Testis (tissue), 3 donors: ENCODE measurements around the gene UBA6. TPM values are rescaled to one million over a fixed set of nuclear protein-coding genes. Genes with fewer than 3 reads are reported as not detected.

Experiments used
- DNase-seq: peaks from one replicate; pipeline ENCODE4 v3.0.0-alpha.2; 2019
- H3K27ac ChIP-seq, 2 donors: fragments of 200-600 bp; sonication (generic); one replicate each; pipeline ENCODE4 v1.5.1; 2019
- H3K27me3 ChIP-seq: fragments of 200-600 bp; sonication (generic); one replicate; pipeline ENCODE4 v1.5.1; 2019
- H3K36me3 ChIP-seq: fragments of 200-600 bp; sonication (generic); one replicate; pipeline ENCODE4 v1.5.1; 2017; ENCODE audit warnings: low read depth; ENCODE audit errors: missing control alignments
- H3K4me1 ChIP-seq: fragments of 200-600 bp; sonication (generic); one replicate; pipeline ENCODE4 v1.5.1; 2019
- H3K4me3 ChIP-seq, 2 donors: fragments of 200-600 bp; sonication (generic); one replicate each; pipeline ENCODE4 v1.5.1; 2017 to 2019
- H3K9me3 ChIP-seq: fragments of 200-600 bp; sonication (generic); one replicate; pipeline ENCODE4 v1.5.1; 2017
- CTCF ChIP-seq, 3 experiments: fragments of 450-650 bp in 2 of 3; fragments of 200-600 bp in 1 of 3; sonication (generic) in 1 of 3; IDR thresholded peaks; one replicate each; pipeline ENCODE4 v1.5.1; 2016 to 2019; ENCODE audit warnings: antibody characterized with exemption in 3 of 3, mild to moderate bottlenecking in 2 of 3, moderate library complexity in 1 of 3
- POLR2A ChIP-seq: fragments of 450-650 bp; IDR thresholded peaks from one replicate; pipeline ENCODE4 v1.6.1; 2017; ENCODE audit warnings: antibody characterized with exemption, mild to moderate bottlenecking, moderate library complexity
- WGBS, 2 donors: methylation state at CpG; one replicate each; pipeline ENCODE4 v1.1.5; 2018; 5-methylcytosine and 5-hydroxymethylcytosine counted together
- intact Hi-C: fragments of 100-400 bp; cut with DNase I; formaldehyde crosslinking; loops from one replicate; pipeline ENCODE4 v1.15.1; 2023; ENCODE audit warnings: low total_unique reads
- polyA plus RNA-seq: library from polyadenylated mRNA; stranded (reverse); fragments of 350-450 nt; fragmentation: Illumina TruSeq; extraction: RNeasy Lipid Tissue Mini Kit (QIAGEN cat#74804); gene quantifications from one replicate; pipeline ENCODE4 v1.2.3, GENCODE V29; 2014; ENCODE audit warnings: low read depth, low replicate concordance; ENCODE audit not compliant: insufficient read depth
- total RNA-seq, 2 donors: library from RNA; depleted of rRNA; stranded (reverse); fragments of >200 nt; gene quantifications; one replicate each; pipeline ENCODE4 v1.2.3, GENCODE V29; 2016

Gene UBA6
- total and polyA plus RNA-seq, 3 donors from 2014 or later: 19.7 to 86.8 (median 76.2) TPM

DNA sequence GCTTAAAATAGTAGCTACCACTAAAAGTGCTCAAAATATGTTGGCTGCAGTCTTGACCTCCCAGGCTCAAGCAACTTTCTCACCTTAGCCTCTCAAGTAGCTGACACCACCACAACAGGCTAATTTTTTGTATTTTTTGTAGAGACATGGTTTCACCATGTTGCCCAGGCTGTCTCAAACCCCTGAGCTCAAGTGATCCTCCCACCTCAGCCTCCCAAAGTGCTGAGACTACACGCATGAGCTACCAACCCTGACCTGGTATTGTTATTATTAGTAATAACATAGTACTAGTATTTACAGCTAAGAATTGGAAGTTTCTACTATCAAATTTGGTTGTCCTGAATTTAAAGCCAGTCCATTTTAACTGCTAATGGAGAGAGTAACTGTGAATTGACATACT is 124.4 kb downstream of the UBA6 start:
- intact Hi-C loops: no loop called here
- DNase-seq: no peak
- Histone ChIP-seq H3K9me3 (no peaks in the 10 kb centered on the region), H3K4me1 (no peaks in the 10 kb centered on the region), H3K27ac (no peak overlapping the region), H3K4me3 (no peak overlapping the region), H3K27me3 (no peaks in the 10 kb centered on the region), H3K36me3 (no peaks in the 10 kb centered on the region)
- WGBS, 2 donors: 87 to 91% methylated on average over 1 of the region's 1 CpG
- no peak for TF ChIP-seq POLR2A
- TF ChIP-seq CTCF (IDR thresholded peaks at IDR 0.05): no peak

- TF ChIP-seq CTCF (IDR thresholded peaks at IDR 0.05) (no peak), POLR2A (no peak)
- no peak overlapping the region for H3K4me3 ChIP-seq
- no peaks in the 10 kb centered on the region for H3K4me1 ChIP-seq
- H3K36me3 ChIP-seq: no peaks in the 10 kb centered on the region
- no peaks in the 10 kb centered on the region for H3K9me3 ChIP-seq
- DNase-seq: no peak
- no peaks in the 10 kb centered on the region for H3K27me3 ChIP-seq
- 55 to 68% methylated on average over 4 of the region's 4 CpGs for WGBS, 2 donors
- H3K27ac ChIP-seq: no peak overlapping the region
- intact Hi-C loops: no loop called here
These were observed 124.9 kb downstream of the UBA6 start for GRCh38 chr4:67576059-67576466.

GRCh38 chr4:67575232-67576058 is 125.5 kb downstream of the UBA6 start:
- no peaks in the 10 kb centered on the region for H3K36me3 ChIP-seq
- TF ChIP-seq POLR2A: no peak
- TF ChIP-seq CTCF (IDR thresholded peaks at IDR 0.05): no peak
- 24 to 25% methylated on average over 13 of the region's 13 CpGs for whole genome bisulfite sequencing, 2 donors
- no peaks in the 10 kb centered on the region for H3K27me3 ChIP-seq
- no peak overlapping the region for H3K4me3 ChIP-seq
- H3K4me1 ChIP-seq: no peaks in the 10 kb centered on the region
- no peak overlapping the region for H3K27ac ChIP-seq
- no peak for DNase-seq
- H3K9me3 ChIP-seq: no peaks in the 10 kb centered on the region
- intact Hi-C loops: no loop called here

GRCh38 chr4:67573193-67573592 is 127.8 kb downstream of the UBA6 start:
- TF ChIP-seq POLR2A (no peak), CTCF (IDR thresholded peaks at IDR 0.05) (no peak)
- no peak for DNase-seq
- no peak overlapping the region for H3K27ac ChIP-seq
- no peak overlapping the region for H3K4me3 ChIP-seq
- no peaks in the 10 kb centered on the region for H3K27me3 ChIP-seq
- no peaks in the 10 kb centered on the region for H3K4me1 ChIP-seq
- H3K36me3 ChIP-seq: no peaks in the 10 kb centered on the region
- H3K9me3 ChIP-seq: no peaks in the 10 kb centered on the region
- intact Hi-C loops: no loop called here

DNA sequence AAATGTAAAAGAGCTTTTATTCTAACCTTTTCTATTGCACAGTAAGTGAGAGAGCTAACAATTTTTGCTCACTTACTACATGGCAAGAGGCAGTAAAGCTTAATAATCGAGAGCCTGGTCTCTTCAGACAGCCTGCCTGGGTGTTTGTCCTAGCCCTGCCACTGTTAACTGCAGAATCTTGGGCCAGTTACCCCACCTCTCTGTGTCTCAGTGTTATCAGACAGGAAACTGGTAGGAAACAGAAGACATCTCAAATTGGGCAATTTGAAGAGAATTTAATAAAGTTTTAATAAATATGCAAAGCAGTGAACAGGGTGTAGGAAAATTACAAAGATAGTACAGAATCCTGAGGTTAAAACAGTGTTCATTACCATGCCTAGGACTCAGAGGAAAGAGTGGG is 129.0 kb downstream of the UBA6 start:
- Histone ChIP-seq H3K27ac (no peak overlapping the region), H3K27me3 (no peaks in the 10 kb centered on the region), H3K36me3 (no peaks in the 10 kb centered on the region), H3K9me3 (no peaks in the 10 kb centered on the region), H3K4me1 (no peaks in the 10 kb centered on the region), H3K4me3 (no peak overlapping the region)
- intact Hi-C loops: no loop called here
- TF ChIP-seq POLR2A (no peak), CTCF (IDR thresholded peaks at IDR 0.05) (no peak)
- no peak for DNase-seq
- WGBS, 2 donors: 47 to 75% methylated on average over 1 of the region's 1 CpG
